ENCODE results near the gene TIMP3. TPM values are rescaled to one million over a fixed set of nuclear protein-coding genes. Genes with fewer than 3 reads are reported as not detected.

The TIMP3 gene
- total and polyA plus RNA-seq, 2 of the 4 experiments (the other 2 are of a cell fraction): 98.8 to 179 TPM

GRCh38 chr22:32811788-32812545, 10.5 kb downstream of the TIMP3 start:
- in situ Hi-C loops (cut with MboI; ENCODE audit: low sequenced_read_pairs): loop anchor here (25.0 kb wide), 1 partner anchor 850 kb away; no protein-coding TSS in a partner anchor
- peaks cover 46% of the 10 kb centered on the region for H3K36me3 ChIP-seq (ENCODE audit: control insufficient read depth, insufficient read depth, low read length)
- 100% methylated on average over 1 of the region's 3 CpGs; no CpG with 5 or more reads in 1 of the 2 experiments for WGBS, 2 experiments (ENCODE audit: extremely low coverage in 2 of 2, insufficient read length in 1 of 2)

More at GRCh38 chr22:32811788-32812545, 10.5 kb downstream of the TIMP3 start:
- Histone ChIP-seq H2BK15ac (ENCODE audit: low read depth, low read length) (no peak overlapping the region), H3K23ac (ENCODE audit: low read depth, low read length) (no peak overlapping the region), H2AFZ (replicated peaks; ENCODE audit: low read length, poor library complexity) (no peak overlapping the region), H3K27ac (ENCODE audit: insufficient read depth, low read length) (no peak overlapping the region), H3K4ac (ENCODE audit: low read depth, low read length) (no peak overlapping the region), H4K20me1 (ENCODE audit: insufficient read depth, low read length) (peaks cover 95% of the 10 kb centered on the region), H3K9me3 (ENCODE audit: control insufficient read depth, insufficient read depth, low read length) (no peaks in the 10 kb centered on the region), H2BK20ac (ENCODE audit: low read depth, low read length) (no peak overlapping the region), H3K9me1 (ENCODE audit: insufficient read depth, low read length) (peaks cover 56% of the 10 kb centered on the region), H2AK5ac (ENCODE audit: low read depth, low read length) (no peak overlapping the region), H3K27me3 (ENCODE audit: control insufficient read depth, insufficient read depth, low read length) (no peaks in the 10 kb centered on the region), H3K79me1 (ENCODE audit: low read depth in 1 of 2, low read length in 2 of 2) (peaks cover 61 to 96% of the 10 kb centered on the region in 2 experiments), H4K5ac (ENCODE audit: low read depth, low read length) (no peak overlapping the region), H4K91ac (ENCODE audit: insufficient read depth, low read depth, low read length) (no peak overlapping the region), H4K8ac (ENCODE audit: low read depth in 2 of 2, low read length in 2 of 2) (no peak overlapping the region), H3K4me3 (ENCODE audit: insufficient read depth, low read depth, low read length) (no peak overlapping the region), H3K9ac (ENCODE audit: low read depth, low read length) (no peak overlapping the region), H3K56ac (ENCODE audit: extremely low read depth, insufficient read depth, low read length) (no peak overlapping the region), H3K4me2 (ENCODE audit: low read depth, low read length) (no peak overlapping the region), H2AK9ac (replicated peaks; ENCODE audit: low read depth, low read length, poor library complexity) (no peak overlapping the region), H2BK5ac (ENCODE audit: low read depth, low read length, poor library complexity, severe bottlenecking) (no peak overlapping the region), H2BK120ac (ENCODE audit: low read depth, low read length) (no peak overlapping the region), H3K18ac (ENCODE audit: low read depth, low read length) (no peak overlapping the region), H3K4me1 (ENCODE audit: control insufficient read depth, insufficient read depth, low read length) (peaks cover 11% of the 10 kb centered on the region; the same call in 1 of the 2 replicates), H3K14ac (replicated peaks; ENCODE audit: low read depth, low read length) (no peak overlapping the region)
- intact Hi-C loops (cut with micrococcal nuclease) (no loop called here), dilution Hi-C loops (cut with HindIII; ENCODE audit: low sequenced_read_pairs, unreplicated experiment) (no loop called here)
- TF ChIP-seq MXI1 (IDR thresholded peaks at IDR 0.05; ENCODE audit: borderline replicate concordance, low read depth, low read length): no peak
- TF ChIP-seq FOS (IDR thresholded peaks at IDR 0.05; ENCODE audit: low read depth, low read length): no peak
- no peak for TF ChIP-seq MAFK (IDR thresholded peaks at IDR 0.05; ENCODE audit: low read depth, low read length)
- TF ChIP-seq SMC3 (IDR thresholded peaks at IDR 0.05; ENCODE audit: low read depth, low read length): no peak
- no peak for TF ChIP-seq NFE2L2 (IDR thresholded peaks at IDR 0.05; ENCODE audit: low read depth, low read length)
- TF ChIP-seq USF2 (IDR thresholded peaks at IDR 0.05; ENCODE audit: low read depth, low read length): no peak
- TF ChIP-seq CHD1 (IDR thresholded peaks at IDR 0.05; ENCODE audit: low read depth, low read length): no peak
- no peak for TF ChIP-seq CTCF (conservative IDR thresholded peaks at IDR 0.05; ENCODE audit: low read depth, low read length)
- no peak for TF ChIP-seq ELK1 (IDR thresholded peaks at IDR 0.05; ENCODE audit: borderline replicate concordance, low read depth, low read length)
- TF ChIP-seq POLR2A (IDR thresholded peaks at IDR 0.05; ENCODE audit: low read depth, low read length): no peak
- no TSS peak for BruUV-seq (replicated peaks)
- DNase-seq (no peak), ATAC-seq (ENCODE audit: low read depth) (no peak)
- ChIA-PET POLR2A (ENCODE audit: unreplicated experiment) (interaction anchor here (0.6 kb wide), 1 partner anchor 8 kb away, joined by 3 read pairs; no protein-coding TSS in a partner anchor), CTCF (interaction anchor here (0.5 kb wide), 1 partner anchor 98 kb away, joined by 3 read pairs; no protein-coding TSS in a partner anchor)

Measured in IMR-90 (cell line).